HG03139 (cell line): ENCODE results near the gene GNGT2.
"Not testable (repeated sequence)": the region's sequence is repeated elsewhere in the genome, so short reads cannot be mapped to it uniquely, and the experiment has no call there.

ENCODE experiments used
- ATAC-seq: cut with Tn5 transposase; IDR thresholded peaks from one replicate; pipeline ENCODE4 v1.9.1; 2021; ENCODE audit not compliant: unreplicated experiment

The GNGT2 gene

DNA sequence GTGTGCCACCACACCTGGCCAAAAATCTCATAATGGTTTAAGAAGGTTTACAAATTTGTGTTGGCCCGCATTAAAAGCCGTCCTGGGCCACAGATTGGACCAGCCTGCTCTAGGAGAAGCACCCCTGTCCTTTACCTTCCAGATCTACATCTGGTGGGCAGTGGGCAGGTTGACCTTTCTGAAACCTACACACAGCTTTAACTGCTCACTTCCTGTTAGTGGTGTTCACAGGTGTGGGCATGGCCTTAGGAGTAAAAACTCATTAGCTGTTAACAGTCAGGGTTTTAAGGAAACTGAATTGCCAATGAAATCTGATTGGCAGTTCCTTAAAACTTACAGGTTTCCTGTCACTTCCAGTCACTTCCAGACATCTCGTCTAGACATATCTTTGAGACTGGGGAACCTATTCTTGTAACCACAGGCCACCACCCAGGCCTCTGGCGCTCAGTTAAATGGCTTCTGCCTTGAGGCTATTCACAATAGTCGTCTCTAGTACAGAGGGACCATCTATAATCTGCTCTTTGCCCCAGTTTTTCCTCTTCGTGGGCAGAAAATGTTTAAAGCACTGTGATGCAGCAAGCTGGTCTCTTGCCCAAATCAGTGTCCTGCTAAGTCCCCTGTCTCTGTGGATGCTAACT, 29.3 kb downstream of the GNGT2 start:
- ATAC-seq, result no peak

DNA sequence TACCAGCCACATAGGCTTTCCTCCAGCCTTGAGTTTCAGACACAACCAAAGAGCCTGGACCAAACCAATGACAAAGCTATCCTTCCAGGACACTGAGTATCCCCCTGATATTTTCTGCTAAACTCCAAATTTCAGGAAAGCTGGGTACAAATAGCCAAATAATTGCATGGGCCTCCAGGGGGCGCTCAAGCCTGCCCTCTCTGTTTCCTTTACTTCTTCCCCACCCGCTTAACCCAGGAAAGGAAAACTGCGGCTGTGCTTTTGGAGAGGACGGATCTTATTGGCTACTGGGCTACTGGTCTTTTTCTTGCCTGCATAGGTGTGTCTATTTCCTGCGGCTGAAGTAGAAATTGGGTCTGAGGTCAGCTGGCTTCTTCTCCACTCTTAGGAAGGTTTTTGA, 30.1 kb downstream of the GNGT2 start:
- no peak for ATAC-seq

DNA sequence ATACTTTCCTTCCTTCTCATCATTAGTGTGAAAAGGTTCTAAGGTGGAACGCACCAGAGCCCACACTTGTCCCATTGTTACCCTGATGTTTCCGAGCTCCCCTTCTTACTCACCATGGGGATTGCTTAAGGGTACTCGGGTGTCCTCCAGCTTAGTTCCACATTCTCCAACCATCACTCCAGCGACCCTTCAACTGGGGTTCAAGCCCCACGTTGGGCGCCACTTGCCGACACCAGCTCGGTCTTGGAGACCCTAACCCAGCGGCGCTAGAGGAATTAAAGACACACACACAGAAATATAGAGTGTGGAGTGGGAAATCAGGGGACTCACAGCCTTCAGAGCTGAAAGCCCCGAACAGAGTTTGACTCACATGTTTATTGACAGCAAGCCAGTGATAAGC, 34.4 kb downstream of the GNGT2 start:
- not testable (repeated sequence) for ATAC-seq

DNA sequence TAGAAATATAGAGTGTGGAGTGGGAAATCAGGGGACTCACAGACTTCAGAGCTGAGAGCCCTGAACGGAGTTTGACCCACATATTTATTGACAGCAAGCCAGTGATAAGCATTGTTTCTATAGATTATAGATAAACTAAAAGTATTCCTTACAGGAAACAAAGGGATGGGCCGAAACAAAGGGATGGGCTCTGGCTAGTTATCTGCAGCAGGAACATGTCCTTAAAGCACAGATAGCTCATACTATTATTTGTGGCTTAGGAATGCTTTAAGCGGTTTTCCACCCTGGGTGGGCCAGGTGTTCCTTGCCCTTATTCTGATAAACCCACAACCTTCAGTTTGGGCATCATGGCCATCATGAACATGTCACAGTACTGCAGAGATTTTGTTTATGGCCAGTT, 39.7 kb downstream of the GNGT2 start:
- ATAC-seq, result not testable (repeated sequence)

DNA sequence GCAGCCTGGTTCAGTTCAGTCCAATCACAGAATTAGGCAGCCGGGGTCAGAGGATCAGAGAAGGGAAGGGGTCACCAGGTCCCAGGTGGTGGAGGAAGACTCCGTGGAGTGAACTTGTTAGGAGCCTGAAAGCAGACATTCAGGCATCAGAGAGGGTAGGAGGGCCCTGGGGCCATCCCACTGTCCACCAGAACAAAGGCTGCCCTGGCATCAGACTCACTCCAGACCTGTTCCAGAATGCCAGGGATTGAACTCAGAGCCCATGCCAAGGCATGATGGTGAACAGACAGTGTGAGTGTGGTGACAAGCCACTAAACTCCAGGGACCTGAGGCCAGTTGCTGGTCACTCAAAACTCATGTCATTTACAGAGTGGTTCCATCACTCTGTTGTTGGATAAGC, 40.2 kb downstream of the GNGT2 start:
- ATAC-seq, result no peak

DNA sequence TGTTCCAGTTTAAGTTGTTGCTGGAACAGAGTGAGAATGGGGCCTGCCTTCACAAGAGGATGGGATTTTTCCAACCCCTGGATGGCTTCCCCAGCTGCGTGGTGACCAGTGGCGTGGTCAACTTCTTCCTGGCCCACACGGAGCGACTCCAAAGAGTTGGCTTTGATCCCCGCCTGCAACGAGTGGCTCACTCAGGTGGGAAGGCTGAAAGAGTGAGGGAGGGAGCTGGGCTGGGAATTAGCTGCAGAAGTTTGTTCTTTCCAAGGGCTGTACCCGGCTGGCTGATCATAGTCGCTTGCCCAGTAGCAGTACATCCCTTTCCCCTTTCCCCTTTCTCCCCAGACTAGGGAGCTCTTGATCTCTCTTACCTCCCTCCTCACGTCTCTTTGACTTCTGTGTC, 41.7 kb downstream of the GNGT2 start:
- ATAC-seq, result no peak

DNA sequence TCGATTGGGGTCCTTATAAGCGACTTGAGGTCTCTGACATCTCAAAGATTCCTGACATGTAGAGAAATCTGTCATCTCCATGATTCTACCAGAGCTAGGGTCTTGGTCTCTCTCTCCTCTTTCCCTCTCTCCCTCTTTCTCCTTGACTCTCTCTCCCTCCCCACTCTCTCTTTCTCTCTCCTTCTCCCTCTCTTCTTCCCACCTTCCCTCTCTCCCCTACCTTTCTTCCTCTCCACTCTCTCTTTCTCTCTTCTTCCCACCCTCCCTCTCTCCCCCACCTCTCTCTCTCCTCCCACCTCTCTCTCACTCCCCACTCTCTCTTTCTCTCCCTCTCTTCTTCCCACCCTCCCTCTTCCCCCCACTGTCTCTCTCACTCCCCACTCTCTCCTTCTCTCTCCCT, 45.2 kb downstream of the GNGT2 start:
- no peak for ATAC-seq

DNA sequence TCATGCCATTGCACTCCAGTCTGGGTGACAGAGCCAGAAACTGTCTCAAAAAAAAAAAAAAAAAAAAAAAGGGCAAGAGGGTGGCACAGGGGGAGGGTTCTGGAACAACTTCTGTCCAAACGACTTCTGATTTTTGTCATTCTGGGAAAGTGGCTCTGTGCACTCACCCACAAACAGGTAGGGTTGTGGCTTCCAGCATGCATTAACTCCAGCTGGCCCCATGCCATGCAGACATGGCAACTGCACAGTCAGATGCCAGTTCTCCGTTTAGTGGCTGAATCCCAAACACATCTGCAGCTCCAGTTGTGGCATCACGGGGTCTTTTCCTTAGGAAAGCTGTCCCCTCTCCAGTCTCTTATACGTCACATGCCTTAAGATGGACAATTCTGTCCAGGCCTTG, 47.5 kb downstream of the GNGT2 start:
- no peak for ATAC-seq

DNA sequence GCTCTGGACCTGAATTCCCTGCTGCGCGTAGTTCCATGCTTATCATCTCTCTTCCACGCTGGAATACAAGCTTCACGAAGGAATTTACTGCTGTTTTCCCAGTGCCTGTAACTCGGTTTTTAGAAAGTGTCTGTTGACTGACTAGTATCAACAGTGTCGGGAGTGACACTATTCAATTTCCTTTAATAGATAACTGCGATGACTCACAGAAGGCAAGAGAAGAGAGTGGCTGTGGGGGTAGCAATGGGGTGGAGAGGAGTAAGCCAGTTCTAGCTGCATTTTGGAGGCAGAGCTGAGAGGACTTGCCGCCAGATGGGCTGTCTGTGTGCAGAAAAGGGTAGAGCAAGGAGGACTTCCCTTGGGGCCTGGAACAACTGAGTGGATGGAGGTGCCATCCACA, 52.6 kb downstream of the GNGT2 start:
- no peak for ATAC-seq

DNA sequence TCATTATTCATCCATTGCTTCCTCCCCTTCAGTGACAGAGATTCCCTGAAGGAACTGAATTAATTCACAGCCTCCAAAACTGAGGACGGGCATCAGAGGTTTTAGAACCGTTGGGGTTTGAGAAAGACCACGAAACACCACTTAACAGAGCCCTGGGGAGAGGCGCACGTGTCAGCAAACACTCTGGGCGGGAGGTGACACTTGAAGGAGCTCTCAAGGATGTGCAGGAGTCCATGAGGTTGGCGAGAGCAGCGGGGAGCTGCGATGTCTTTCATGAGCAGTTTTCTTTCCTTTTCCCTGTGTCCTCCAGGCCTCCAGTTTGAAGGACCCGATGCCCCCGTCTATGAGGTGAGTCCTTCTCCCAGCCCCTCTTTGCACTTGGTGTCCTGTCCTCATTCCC, 54.1 kb downstream of the GNGT2 start:
- no peak for ATAC-seq
